Activated T-cell treated with anti-CD3 and anti-CD28 coated beads, Interleukin-2, amount 50 U/mL, for 4 hours (primary cell): ENCODE results near the gene ATP7B. TPM values are rescaled to one million over a fixed set of nuclear protein-coding genes. Genes with fewer than 3 reads are reported as not detected.
"Not testable (repeated sequence)": the region's sequence is repeated elsewhere in the genome, so short reads cannot be mapped to it uniquely, and the experiment has no call there.

Experiments used
- ATAC-seq, 2 donors: fragments of 200-7000 bp; cut with Tn5 transposase; one replicate each; pipeline ENCODE4 v1.10.0; 2021
- DNase-seq: peaks from one replicate; pipeline ENCODE4 v3.0.0-alpha.2; 2020
- H3K27me3 Mint-ChIP-seq: one replicate; pipeline ENCODE4 v1.8.0; 2021; ENCODE audit warnings: low read depth, mixed read lengths
- H3K36me3 Mint-ChIP-seq: one replicate; pipeline ENCODE4 v1.8.0; 2022; ENCODE audit warnings: mixed read lengths; ENCODE audit not compliant: insufficient read depth
- H3K4me1 Mint-ChIP-seq: one replicate; pipeline ENCODE4 v1.8.0; 2021; ENCODE audit warnings: low read depth, mixed read lengths
- H3K4me3 Mint-ChIP-seq: one replicate; pipeline ENCODE4 v1.8.0; 2021; ENCODE audit warnings: mild to moderate bottlenecking, moderate library complexity, mixed read lengths
- H3K9me3 Mint-ChIP-seq: one replicate; pipeline ENCODE4 v1.8.0; 2021; ENCODE audit warnings: mixed read lengths
- total RNA-seq, 3 donors: library from RNA; stranded (reverse); gene quantifications; one replicate each; pipeline ENCODE4 v1.2.1, GENCODE V29; 2021

Gene ATP7B
- total RNA-seq, 3 donors from 2014 or later, result 0.54 to 0.83 (median 0.61) TPM

DNA sequence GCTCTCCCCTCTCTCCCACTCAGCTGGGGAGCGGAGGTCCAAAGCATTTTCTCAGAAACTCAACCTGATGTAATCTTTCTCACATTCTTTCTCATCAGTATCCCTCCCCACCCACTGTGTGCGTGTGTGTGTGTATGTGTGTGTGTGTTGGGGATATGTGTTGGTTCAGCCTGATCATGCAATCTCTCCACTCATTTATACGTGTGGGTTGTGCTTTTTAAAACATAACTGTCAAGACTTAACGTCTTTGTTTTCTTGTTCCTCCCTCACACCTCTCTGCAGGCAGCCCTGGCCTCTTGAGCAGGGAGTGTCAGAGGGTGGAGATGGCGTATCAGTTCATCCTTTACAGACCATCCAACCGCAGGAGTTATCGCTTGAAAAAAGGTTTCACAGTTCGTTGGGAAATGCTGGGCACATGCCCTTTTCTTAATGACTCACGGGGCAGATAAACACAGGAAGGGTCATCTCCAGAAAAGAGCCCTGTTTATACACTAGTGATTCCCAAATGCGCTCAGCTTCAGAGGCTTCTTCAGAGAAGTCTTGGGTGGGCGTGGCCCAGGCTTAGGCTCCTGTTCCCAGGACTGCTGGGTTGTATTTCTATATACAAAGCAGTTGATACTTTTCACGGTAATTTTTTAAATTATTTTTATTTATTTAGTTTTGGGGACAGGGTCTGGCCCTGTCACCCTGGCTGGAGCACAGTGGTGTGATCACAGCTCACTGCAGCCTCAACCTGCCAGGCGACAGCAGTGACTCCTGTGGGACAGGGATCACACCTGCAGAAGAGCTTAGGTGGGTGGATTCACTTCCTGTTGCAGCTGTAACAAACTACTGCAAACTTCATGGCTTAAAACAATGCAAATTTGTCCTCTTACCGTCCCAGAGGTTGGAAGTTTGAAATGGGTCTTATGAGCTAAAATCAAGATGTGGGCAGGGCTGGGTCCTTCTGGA is 89.2 kb downstream of the ATP7B start:
- DNase-seq (no peak), ATAC-seq (no peak)
- Mint-ChIP-seq H3K4me1 (peaks cover 23% of the 10 kb centered on the region), H3K36me3 (no peaks in the 10 kb centered on the region), H3K4me3 (no peak overlapping the region), H3K9me3 (no peaks in the 10 kb centered on the region), H3K27me3 (peaks cover 8% of the 10 kb centered on the region)

DNA sequence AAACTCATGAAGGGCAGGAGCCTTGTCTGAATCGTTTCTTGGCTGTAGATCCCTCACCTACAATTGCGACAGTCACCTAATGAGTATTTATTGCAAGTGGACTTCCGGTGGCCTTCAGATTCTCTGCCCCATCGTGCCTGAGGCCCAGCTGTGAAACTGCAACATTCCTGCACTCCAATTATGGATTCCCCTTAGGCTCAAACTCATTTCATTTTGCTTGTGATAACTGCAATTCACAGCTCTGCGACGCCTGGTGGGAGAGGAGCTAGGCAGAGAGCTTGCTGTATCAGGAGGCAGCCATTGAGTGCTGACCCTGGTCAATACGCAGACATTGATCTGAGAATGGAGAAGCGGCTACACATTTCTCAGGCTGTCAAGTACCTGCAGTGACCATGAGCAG is 90.5 kb downstream of the ATP7B start:
- H3K4me3 Mint-ChIP-seq, result no peak overlapping the region
- ATAC-seq (no peak), DNase-seq (no peak)
- H3K4me1 Mint-ChIP-seq, result peaks cover 22% of the 10 kb centered on the region
- H3K9me3 Mint-ChIP-seq, result no peaks in the 10 kb centered on the region
- H3K36me3 Mint-ChIP-seq, result no peaks in the 10 kb centered on the region
- H3K27me3 Mint-ChIP-seq, result peaks cover 6% of the 10 kb centered on the region

DNA sequence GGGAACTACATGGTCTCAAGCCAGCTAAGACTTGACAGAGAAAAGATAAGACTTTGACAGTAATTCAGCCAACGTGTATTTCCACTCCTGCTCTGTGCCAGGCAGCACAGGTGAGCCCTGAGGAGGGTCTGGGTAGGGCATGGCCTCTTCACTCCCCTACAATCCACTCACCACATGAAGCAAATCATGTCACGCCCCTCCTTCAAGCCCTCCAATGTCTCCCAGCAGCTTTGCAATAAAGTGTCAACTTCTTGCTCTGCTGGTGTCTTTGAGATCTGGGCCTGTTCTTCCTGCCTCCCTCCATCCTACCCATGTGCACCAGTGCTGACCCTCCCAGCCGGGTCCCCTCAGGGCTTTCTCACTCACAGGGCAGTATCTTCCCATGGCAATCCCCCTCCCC is 91.0 kb downstream of the ATP7B start:
- no peak for DNase-seq
- H3K36me3 Mint-ChIP-seq, result no peaks in the 10 kb centered on the region
- peaks cover 17% of the 10 kb centered on the region for H3K4me1 Mint-ChIP-seq
- H3K27me3 Mint-ChIP-seq, result peaks cover 3% of the 10 kb centered on the region
- no peak overlapping the region for H3K4me3 Mint-ChIP-seq
- H3K9me3 Mint-ChIP-seq, result no peaks in the 10 kb centered on the region
- no peak for ATAC-seq

DNA sequence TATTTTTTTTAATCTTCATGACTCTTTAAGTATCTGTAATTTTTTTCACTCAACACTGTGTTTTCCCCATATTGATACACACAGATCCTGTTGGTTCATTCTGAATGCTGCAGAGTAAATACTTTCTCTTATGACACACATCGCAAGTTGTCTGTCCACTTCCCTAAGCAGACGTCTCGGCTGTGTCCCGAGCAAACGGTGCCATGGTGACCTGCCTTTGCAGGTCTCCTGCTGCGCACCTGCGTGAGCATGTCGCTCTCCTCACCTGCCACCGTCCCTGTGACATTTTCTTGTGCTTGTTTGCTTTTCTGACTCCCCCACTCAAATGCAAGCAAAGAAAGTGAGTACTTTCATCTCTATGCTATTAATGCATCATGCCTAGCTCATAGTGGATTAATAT is 91.7 kb downstream of the ATP7B start:
- H3K4me3 Mint-ChIP-seq, result no peak overlapping the region
- H3K27me3 Mint-ChIP-seq, result no peaks in the 10 kb centered on the region
- DNase-seq (no peak), ATAC-seq (no peak)
- H3K9me3 Mint-ChIP-seq, result no peaks in the 10 kb centered on the region
- no peaks in the 10 kb centered on the region for H3K36me3 Mint-ChIP-seq
- H3K4me1 Mint-ChIP-seq, result peaks cover 10% of the 10 kb centered on the region

DNA sequence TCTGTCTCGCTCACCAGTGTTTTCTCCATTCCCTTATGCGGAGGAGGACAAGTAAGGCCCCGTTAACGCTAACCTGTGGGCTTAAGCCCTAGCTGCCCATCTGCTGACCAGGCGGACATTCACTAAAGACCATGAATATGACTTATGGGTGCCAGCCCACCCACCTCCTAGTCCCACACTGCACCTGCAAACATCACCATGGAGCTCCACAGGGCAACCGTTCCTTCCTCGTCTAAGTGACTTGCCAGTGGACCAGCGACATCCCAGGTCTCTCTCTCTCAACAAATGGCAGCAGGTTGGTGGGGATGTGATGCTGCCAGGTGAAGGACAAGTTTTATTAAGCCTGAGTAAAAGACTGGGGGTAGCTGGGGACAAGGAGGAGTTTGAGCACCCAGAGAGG is 94.3 kb downstream of the ATP7B start:
- no peaks in the 10 kb centered on the region for H3K27me3 Mint-ChIP-seq
- DNase-seq (no peak), ATAC-seq (no peak)
- no peak overlapping the region for H3K4me3 Mint-ChIP-seq
- H3K4me1 Mint-ChIP-seq, result peaks cover 5% of the 10 kb centered on the region
- no peaks in the 10 kb centered on the region for H3K9me3 Mint-ChIP-seq
- no peaks in the 10 kb centered on the region for H3K36me3 Mint-ChIP-seq

DNA sequence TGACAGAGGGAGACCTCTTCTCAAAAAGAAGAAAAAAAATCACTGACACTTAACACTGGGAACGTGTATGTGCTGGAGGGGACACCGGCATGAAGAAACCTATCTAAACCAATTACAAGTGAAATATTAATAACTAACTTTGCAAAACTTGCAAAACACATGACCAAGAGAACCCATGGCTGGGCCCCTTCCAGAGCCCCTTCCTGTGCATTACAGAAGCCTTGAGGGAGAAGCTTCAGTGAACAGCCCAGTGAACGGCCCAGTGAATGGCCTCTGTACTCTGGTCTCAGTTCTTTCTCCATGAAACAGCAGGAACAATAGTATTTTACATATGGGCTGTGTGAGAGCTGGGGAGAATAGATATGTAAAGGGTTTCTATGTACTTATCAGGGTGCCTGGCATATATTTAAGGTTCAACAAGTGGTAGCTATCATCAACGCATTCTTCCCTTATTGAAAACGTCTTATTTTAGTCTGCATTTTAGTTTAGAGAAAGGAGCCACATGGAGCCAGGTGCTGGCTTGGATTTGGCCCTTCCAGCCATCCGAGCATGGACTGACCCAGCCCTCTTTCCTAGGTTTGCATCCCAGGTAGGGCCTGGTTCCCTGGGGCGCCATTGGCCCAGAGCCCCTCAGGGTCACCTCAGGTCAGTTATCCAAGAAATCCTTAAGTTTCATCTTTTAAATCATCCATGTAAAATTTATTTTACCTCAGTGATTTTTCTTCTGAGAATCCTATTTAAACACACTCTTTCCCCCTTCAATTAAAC is 95.0 kb downstream of the ATP7B start:
- no peak overlapping the region for H3K4me3 Mint-ChIP-seq
- no peaks in the 10 kb centered on the region for H3K9me3 Mint-ChIP-seq
- peaks cover 1% of the 10 kb centered on the region for H3K4me1 Mint-ChIP-seq
- ATAC-seq (no peak), DNase-seq (no peak)
- no peaks in the 10 kb centered on the region for H3K27me3 Mint-ChIP-seq
- no peaks in the 10 kb centered on the region for H3K36me3 Mint-ChIP-seq

DNA sequence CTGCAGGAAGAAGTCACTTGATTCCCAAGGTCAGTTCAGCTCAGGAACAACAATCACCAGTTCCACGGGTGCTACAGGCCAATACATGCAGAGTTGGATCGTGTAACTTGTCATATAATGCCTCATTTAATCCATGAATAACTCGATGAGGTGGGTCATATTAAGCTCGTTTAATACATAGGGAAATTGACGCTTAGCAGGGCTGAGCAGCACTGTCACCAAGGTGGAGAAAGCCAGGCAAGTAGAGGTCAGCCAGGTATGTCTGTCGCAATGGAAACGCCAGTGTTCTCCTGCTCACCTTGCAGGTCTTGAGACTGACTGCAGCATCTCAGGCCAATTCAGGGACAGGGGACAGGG is 97.1 kb downstream of the ATP7B start:
- no peaks in the 10 kb centered on the region for H3K36me3 Mint-ChIP-seq
- ATAC-seq, result no peak
- H3K27me3 Mint-ChIP-seq, result no peaks in the 10 kb centered on the region
- H3K4me3 Mint-ChIP-seq, result no peak overlapping the region
- DNase-seq, result no peak
- no peaks in the 10 kb centered on the region for H3K9me3 Mint-ChIP-seq
- H3K4me1 Mint-ChIP-seq, result peaks cover 14% of the 10 kb centered on the region

DNA sequence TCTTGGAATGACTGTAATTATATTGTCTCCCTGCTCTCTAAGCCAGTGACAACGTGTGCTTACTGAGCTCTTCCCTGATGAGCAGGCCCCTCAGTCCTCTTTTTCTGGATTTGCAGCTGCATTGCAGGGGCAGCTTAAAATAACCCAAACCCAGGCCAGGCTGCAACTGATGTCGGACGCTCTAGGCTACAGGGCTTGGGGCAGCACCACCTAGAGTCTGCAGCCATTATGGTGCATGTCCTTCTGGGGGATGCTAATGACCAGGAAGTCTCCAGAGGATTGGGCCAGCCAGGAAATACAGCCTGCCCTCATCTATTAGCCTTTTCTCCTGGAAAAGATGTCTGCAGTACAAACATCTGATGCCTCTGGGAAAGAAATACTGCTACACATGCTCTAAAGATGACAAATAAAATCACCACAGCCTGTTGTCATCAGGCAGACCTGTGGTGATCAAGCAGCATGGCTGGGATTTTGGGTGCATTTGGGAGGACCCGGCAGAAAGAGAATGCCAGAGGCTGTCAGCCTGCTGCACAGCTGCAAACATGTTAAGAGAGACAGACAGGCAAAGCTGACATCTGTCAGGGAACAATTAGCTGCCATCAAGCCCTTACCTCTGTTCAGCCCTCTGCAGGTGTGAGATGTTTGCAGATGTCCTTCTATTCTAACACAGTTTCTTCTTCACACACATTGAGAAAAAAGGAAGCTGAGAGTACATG is 97.7 kb downstream of the ATP7B start:
- Mint-ChIP-seq H3K4me3 (no peak overlapping the region), H3K27me3 (no peaks in the 10 kb centered on the region), H3K36me3 (no peaks in the 10 kb centered on the region), H3K4me1 (peaks cover 18% of the 10 kb centered on the region), H3K9me3 (no peaks in the 10 kb centered on the region)
- no peak for DNase-seq
- ATAC-seq, result no peak

DNA sequence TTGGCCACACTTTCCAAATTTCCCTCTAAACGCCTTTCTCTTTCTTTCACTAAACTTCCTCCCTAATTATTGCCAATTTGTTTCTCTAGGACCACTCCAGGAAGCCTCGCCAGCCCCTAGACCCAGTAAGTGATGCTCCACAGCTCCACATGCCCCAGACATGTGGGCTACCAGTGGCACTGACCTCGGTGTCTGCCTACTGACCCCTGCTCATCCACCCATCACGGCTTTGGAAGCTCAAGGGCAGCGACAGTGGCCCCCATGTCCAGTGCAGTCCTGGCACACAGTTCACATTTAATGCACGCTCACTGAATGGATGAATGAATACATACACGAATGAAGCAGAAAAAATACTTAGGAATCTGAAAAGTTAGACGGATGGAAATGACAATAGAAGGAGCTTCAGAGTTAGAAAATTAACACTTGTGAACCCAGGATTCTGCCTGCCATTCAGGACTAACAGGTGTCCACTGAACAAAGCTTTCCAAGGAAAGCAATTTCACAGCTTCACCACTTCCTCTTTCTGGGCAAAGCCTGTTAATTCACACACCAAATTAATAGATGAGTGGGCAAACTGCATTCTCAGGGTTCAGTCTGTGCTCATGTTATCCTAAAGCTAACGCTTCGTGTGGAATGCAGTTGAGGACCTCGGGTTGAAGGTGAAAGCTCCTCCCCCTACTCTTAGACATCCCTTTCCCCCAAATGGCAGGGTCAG is 98.6 kb downstream of the ATP7B start:
- Mint-ChIP-seq H3K4me3 (no peak overlapping the region), H3K4me1 (peaks cover 20% of the 10 kb centered on the region), H3K9me3 (no peaks in the 10 kb centered on the region), H3K36me3 (no peaks in the 10 kb centered on the region), H3K27me3 (no peaks in the 10 kb centered on the region)
- DNase-seq (no peak), ATAC-seq (no peak)

DNA sequence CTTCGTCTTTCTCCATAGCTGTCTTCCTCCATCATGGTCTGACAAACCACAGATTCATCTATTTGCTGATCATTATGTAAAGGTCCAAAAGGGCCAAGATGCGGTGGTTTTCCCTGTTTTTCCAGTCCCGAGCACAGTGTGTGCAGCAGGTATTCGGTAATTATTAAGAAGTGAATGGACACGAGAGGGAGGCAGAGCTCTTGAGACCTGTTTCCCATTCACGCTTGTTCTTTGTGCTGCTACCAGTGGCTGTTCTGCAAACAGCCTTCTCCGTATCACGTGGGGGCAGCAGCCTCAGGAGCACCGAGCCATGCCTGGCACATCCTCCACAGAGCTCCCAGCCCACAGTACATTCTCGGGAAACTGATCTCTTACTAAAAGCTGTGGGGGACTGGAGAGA is 99.2 kb downstream of the ATP7B start:
- no peaks in the 10 kb centered on the region for H3K36me3 Mint-ChIP-seq
- no peaks in the 10 kb centered on the region for H3K9me3 Mint-ChIP-seq
- no peaks in the 10 kb centered on the region for H3K27me3 Mint-ChIP-seq
- H3K4me3 Mint-ChIP-seq, result no peak overlapping the region
- DNase-seq (no peak), ATAC-seq (no peak)
- H3K4me1 Mint-ChIP-seq, result peaks cover 25% of the 10 kb centered on the region

DNA sequence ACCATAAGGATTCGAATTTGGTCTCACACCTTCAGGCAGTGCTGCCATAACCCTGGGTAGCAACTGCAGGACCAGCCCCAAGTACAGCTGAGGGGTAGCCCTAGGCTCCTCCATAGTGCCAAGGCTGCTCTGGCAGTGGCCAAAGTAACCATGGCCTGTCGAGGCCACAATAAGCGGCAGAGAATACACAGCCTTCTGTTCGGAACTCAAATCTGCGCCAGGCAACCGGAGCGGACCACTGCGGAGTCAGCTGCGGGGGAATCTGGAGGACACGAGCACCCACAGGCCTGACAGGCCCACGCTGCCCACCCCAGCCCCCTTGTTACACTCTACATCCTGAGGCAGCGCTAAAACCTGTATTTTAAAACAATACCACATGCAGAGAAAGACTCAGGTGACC is 100.7 kb downstream of the ATP7B start:
- no peaks in the 10 kb centered on the region for H3K36me3 Mint-ChIP-seq
- H3K27me3 Mint-ChIP-seq, result no peaks in the 10 kb centered on the region
- peaks cover 26% of the 10 kb centered on the region for H3K4me1 Mint-ChIP-seq
- ATAC-seq (no peak), DNase-seq (no peak)
- no peaks in the 10 kb centered on the region for H3K9me3 Mint-ChIP-seq
- no peak overlapping the region for H3K4me3 Mint-ChIP-seq

DNA sequence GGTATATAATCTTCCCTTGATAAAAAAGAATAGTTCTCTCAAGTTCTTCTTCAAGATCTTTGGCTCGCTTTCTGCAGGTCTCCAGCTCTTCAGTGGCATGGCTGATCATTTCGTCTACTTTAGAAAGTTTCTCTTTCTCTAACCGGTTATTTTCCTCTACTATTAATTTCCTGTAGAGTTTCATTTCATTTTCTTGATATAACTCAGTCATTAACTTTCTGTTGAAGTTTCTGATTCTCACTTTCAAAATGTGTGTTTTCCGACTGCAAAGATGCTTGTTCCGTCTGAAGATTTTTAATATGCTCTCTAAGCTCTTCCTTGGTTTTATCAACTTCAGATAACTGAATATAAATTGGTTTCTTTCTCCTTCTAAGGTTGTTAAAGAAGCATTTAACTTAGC is 102.0 kb downstream of the ATP7B start:
- not testable (repeated sequence) for H3K9me3 Mint-ChIP-seq, ATAC-seq, H3K27me3 Mint-ChIP-seq, H3K36me3 Mint-ChIP-seq, DNase-seq
- H3K4me3 Mint-ChIP-seq, result peak overlapping the region; percentile 47
- H3K4me1 Mint-ChIP-seq, result peaks cover 26% of the 10 kb centered on the region

DNA sequence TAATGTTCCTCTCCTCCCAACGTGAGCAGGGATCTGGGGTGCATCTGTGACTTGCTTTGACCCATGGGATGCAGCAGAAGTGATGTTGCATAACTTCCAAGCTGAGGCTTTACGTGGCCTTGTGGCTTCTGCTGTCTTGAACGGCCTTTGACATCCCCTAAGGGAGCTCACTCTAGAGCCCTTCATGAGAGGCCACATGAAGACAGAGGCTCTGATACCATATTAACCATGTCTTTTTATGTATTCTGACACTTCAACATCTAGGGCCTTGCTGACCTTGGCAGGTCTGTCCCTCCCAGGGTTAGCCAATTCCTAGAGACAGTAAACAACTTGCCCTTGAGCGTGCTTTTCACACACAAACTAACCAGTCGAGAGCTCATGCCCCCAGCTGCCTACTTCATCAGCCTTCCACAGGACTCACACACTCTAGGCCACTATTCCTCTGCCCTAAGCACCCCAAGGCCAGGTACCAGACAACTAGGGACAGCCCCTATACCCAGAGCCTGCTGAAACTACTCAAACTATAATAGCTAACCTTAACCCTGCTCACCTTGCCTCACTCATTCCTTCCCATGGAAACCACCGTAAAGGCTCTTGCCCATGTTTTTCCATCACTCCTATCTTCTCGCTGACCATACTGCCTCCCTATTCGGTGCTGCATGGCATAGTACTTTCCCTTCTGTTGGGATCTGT is 104.1 kb downstream of the ATP7B start:
- H3K27me3 Mint-ChIP-seq, result no peaks in the 10 kb centered on the region
- no peaks in the 10 kb centered on the region for H3K36me3 Mint-ChIP-seq
- ATAC-seq (no peak), DNase-seq (no peak)
- peaks cover 28% of the 10 kb centered on the region for H3K4me1 Mint-ChIP-seq
- no peak overlapping the region for H3K4me3 Mint-ChIP-seq
- H3K9me3 Mint-ChIP-seq, result no peaks in the 10 kb centered on the region
